HepG2 (cell line): ENCODE measurements around the gene GLIPR1. TPM values are rescaled to one million over a fixed set of nuclear protein-coding genes. Genes with fewer than 3 reads are reported as not detected.

ENCODE experiments used
- HDAC2 ChIP-seq: sonication (generic); formaldehyde crosslinking; IDR thresholded peaks from 2 replicates; pipeline ENCODE4 v1.4.0; 2020; ENCODE audit warnings: missing genetic modification reagents
- SIX1 ChIP-seq: sonication (generic); formaldehyde crosslinking; IDR thresholded peaks from 2 replicates; pipeline ENCODE4 v1.4.0; 2020; ENCODE audit warnings: missing genetic modification reagents, borderline replicate concordance
- ZFYVE20 ChIP-seq: sonication (generic); formaldehyde crosslinking; IDR thresholded peaks from 2 replicates; pipeline ENCODE4 v1.8.0; 2023; ENCODE audit warnings: low read depth, mild to moderate bottlenecking, moderate library complexity, missing genetic modification reagents, borderline replicate concordance
- ZMYM3 ChIP-seq: sonication (generic); formaldehyde crosslinking; IDR thresholded peaks from 2 replicates; pipeline ENCODE4 v1.5.1; 2020; ENCODE audit warnings: mild to moderate bottlenecking, missing genetic modification reagents
- ZNF160 ChIP-seq: sonication (generic); formaldehyde crosslinking; IDR thresholded peaks from 2 replicates; pipeline ENCODE4 v1.8.0; 2022; ENCODE audit warnings: mild to moderate bottlenecking, inconsistent platforms, missing genetic modification reagents
- ZNF607 ChIP-seq: sonication (generic); formaldehyde crosslinking; IDR thresholded peaks from 2 replicates; pipeline ENCODE4 v1.5.1; 2020; ENCODE audit warnings: missing genetic modification reagents, mild to moderate bottlenecking, borderline replicate concordance
- ZNF7 ChIP-seq: IDR thresholded peaks from 2 replicates; pipeline ENCODE4 v1.6.1; 2016; ENCODE audit warnings: missing biosample characterization, missing genetic modification reagents
- ZNF777 ChIP-seq: sonication (generic); formaldehyde crosslinking; IDR thresholded peaks from 2 replicates; pipeline ENCODE4 v1.4.0; 2020; ENCODE audit warnings: missing genetic modification reagents
- ZSCAN31 ChIP-seq: sonication (generic); formaldehyde crosslinking; IDR thresholded peaks from 2 replicates; pipeline ENCODE4 v1.5.0; 2020; ENCODE audit warnings: low read depth, mild to moderate bottlenecking, missing genetic modification reagents
- polyA plus RNA-seq, 8 experiments: library from polyadenylated mRNA; depleted of rRNA in 3 of 8; stranded (reverse) in 7 of 8; unstranded in 1 of 8; fragments of >200 nt; fragmentation: Illumina TruSeq in 4 of 8; extraction: Trizol in 4 of 8; gene quantifications; 2 replicates each; pipeline versions ENCODE4 v1.2.1 to v1.2.3, GENCODE V29; 2011 to 2016; ENCODE audit warnings: low read depth in 4 of 8, missing spikeins in 1 of 8, mixed read lengths in 1 of 8; ENCODE audit not compliant: insufficient read depth in 1 of 8
- total RNA-seq, 5 experiments: library from RNA; depleted of rRNA; stranded (reverse); fragments of >200 nt; fragmentation: Illumina TruSeq; extraction: Trizol; gene quantifications; 2 replicates each; pipeline ENCODE4 v1.2.3, GENCODE V29; 2016; ENCODE audit warnings: low read depth in 1 of 5
- TF ChIP-seq, protein P1 (sequence below), 2 experiments: fragments of 450-650 bp in 1 of 2; sonication (generic) in 1 of 2; formaldehyde crosslinking in 1 of 2; IDR thresholded peaks; 2 replicates each; pipeline versions ENCODE4 v1.6.1 to v1.8.0; 2016 to 2022; ENCODE audit warnings: antibody characterized with exemption in 1 of 2, mild to moderate bottlenecking in 1 of 2, missing genetic modification reagents in 1 of 2

GLIPR1 gene
- total and polyA plus RNA-seq, 2 of the 13 experiments (the other 11 are each of a cell fraction or from before 2014, with no cell fraction given) = 1.9 to 5.0 TPM

DNA sequence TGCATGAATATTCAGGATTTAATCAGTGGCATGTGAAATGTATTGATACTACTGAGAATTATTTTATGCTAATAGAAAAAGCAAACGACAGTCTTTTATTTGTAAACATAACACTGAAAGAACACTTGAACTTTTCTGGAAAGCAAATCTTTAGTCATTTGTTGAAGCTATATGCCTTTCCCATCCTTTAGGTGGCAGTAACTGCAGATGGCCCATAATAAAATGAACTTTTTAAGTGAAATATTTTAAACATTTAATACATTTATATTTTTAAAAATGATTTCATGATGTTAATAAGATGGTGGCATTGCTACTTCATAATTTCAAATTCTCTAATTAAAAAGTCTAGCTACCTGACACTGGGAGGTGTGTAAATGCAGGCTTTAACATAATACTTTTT is 44.7 kb downstream of the GLIPR1 start (continued):
- no peak for TF ChIP-seq SIX1
- no peak for TF ChIP-seq ZFYVE20
- TF ChIP-seq ZNF7 (CRISPR knock-in tag) = no peak
- no peak for TF ChIP-seq HDAC2 (CRISPR knock-in tag)
- no peak for TF ChIP-seq ZMYM3 (CRISPR knock-in tag)
- TF ChIP-seq, protein P1, sequence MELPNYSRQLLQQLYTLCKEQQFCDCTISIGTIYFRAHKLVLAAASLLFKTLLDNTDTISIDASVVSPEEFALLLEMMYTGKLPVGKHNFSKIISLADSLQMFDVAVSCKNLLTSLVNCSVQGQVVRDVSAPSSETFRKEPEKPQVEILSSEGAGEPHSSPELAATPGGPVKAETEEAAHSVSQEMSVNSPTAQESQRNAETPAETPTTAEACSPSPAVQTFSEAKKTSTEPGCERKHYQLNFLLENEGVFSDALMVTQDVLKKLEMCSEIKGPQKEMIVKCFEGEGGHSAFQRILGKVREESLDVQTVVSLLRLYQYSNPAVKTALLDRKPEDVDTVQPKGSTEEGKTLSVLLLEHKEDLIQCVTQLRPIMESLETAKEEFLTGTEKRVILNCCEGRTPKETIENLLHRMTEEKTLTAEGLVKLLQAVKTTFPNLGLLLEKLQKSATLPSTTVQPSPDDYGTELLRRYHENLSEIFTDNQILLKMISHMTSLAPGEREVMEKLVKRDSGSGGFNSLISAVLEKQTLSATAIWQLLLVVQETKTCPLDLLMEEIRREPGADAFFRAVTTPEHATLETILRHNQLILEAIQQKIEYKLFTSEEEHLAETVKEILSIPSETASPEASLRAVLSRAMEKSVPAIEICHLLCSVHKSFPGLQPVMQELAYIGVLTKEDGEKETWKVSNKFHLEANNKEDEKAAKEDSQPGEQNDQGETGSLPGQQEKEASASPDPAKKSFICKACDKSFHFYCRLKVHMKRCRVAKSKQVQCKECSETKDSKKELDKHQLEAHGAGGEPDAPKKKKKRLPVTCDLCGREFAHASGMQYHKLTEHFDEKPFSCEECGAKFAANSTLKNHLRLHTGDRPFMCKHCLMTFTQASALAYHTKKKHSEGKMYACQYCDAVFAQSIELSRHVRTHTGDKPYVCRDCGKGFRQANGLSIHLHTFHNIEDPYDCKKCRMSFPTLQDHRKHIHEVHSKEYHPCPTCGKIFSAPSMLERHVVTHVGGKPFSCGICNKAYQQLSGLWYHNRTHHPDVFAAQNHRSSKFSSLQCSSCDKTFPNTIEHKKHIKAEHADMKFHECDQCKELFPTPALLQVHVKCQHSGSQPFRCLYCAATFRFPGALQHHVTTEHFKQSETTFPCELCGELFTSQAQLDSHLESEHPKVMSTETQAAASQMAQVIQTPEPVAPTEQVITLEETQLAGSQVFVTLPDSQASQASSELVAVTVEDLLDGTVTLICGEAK (IDR thresholded peaks at IDR 0.05) = no peak
- TF ChIP-seq, protein P1 (CRISPR knock-in tag; IDR thresholded peaks at IDR 0.05) = no peak
- no peak for TF ChIP-seq ZSCAN31 (CRISPR knock-in tag)
- TF ChIP-seq ZNF160 (CRISPR knock-in tag) = no peak
- no peak for TF ChIP-seq ZNF607 (CRISPR knock-in tag)
- TF ChIP-seq ZNF777 (CRISPR knock-in tag) = no peak
